ENCODE results near the gene DNAJC4. TPM values are rescaled to one million over a fixed set of nuclear protein-coding genes. Genes with fewer than 3 reads are reported as not detected.

Gene DNAJC4
- total RNA-seq, 2 experiments from 2014 or later: 14.1 to 42.4 TPM

DNA sequence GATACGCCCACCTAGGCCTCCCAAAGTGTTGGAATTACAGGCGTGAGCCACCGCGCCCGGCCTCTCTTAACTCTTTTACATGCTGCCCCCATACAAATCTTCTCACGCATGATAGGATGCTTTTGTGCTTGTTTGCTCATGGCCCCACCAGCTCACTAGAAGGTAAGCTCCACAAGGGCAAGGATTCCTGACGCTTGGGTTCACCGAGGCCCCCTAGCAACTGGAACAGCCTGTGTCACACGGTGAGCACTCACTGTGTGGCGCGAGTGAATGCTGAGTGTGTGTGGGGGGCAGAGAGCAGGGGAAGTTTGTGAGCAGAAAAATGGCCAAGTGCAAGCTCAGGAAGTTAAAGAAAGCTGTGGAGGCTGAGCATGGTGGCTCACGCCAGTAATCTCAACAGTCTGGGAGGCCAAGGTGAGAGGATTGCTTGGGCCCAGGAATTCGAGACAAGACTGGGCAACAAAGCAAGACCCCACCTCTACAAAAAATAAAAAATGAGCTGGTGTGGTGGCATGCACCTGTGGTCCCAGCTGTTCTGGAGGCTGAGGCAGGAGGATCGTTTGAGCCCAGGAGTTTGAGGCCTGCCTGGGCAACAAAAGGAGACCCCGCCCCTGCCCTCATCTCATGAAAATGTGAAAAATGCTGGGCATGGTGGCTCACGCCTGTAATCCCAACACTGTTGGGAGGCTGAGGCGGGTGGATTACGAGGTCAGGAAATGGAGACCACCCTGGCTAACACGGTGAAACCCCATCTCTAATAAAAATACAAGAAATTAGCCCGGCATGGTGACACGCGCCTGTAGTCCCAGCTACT is 51.8 kb downstream of the DNAJC4 start:
- TF ChIP-seq EZH2phosphoT487 (IDR thresholded peaks at IDR 0.05; ENCODE audit: borderline replicate concordance, low read depth, low read length): no peak
- TF ChIP-seq, protein P1, sequence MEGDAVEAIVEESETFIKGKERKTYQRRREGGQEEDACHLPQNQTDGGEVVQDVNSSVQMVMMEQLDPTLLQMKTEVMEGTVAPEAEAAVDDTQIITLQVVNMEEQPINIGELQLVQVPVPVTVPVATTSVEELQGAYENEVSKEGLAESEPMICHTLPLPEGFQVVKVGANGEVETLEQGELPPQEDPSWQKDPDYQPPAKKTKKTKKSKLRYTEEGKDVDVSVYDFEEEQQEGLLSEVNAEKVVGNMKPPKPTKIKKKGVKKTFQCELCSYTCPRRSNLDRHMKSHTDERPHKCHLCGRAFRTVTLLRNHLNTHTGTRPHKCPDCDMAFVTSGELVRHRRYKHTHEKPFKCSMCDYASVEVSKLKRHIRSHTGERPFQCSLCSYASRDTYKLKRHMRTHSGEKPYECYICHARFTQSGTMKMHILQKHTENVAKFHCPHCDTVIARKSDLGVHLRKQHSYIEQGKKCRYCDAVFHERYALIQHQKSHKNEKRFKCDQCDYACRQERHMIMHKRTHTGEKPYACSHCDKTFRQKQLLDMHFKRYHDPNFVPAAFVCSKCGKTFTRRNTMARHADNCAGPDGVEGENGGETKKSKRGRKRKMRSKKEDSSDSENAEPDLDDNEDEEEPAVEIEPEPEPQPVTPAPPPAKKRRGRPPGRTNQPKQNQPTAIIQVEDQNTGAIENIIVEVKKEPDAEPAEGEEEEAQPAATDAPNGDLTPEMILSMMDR (conservative IDR thresholded peaks at IDR 0.05; ENCODE audit: low read length): no peak
- peaks cover 6% of the 10 kb centered on the region for H3K36me3 ChIP-seq (ENCODE audit: insufficient read depth, low read length)
- H3K9me3 ChIP-seq (ENCODE audit: low read length): no peaks in the 10 kb centered on the region
- H3K79me2 ChIP-seq (ENCODE audit: insufficient read depth, low read depth, low read length): no peaks in the 10 kb centered on the region
- peaks cover 14% of the 10 kb centered on the region for H3K4me1 ChIP-seq (ENCODE audit: insufficient read depth, low read length, poor library complexity, severe bottlenecking)
- no peak for DNase-seq (ENCODE audit: low spot score)
- no peaks in the 10 kb centered on the region for H4K20me1 ChIP-seq (ENCODE audit: insufficient read depth, low read length)
- intact Hi-C loops (cut with micrococcal nuclease; ENCODE audit: unreplicated experiment): no loop called here
- H2AFZ ChIP-seq (ENCODE audit: low read length): no peak overlapping the region
- H3K9me2 ChIP-seq (ENCODE audit: insufficient read depth, low read length): no peaks in the 10 kb centered on the region
- BruUV-seq (replicated peaks): no TSS peak
- no peak overlapping the region for H3K4me3 ChIP-seq (ENCODE audit: low read depth, low read length, poor library complexity, severe bottlenecking)
- H3K4me2 ChIP-seq (ENCODE audit: low read length): no peak overlapping the region
- H3K27ac ChIP-seq (ENCODE audit: low read depth, low read length, poor library complexity, severe bottlenecking): no peak overlapping the region
- ChIA-PET POLR2A (interaction anchor here (2.6 kb wide), 1 partner anchor 75 kb away, joined by 8 read pairs; the partner anchor contains the start of gene FERMT3), CTCF (ENCODE audit: unreplicated experiment) (interaction anchor here (1.3 kb wide), 1 partner anchor 11 kb away, joined by 3 read pairs; no protein-coding TSS in a partner anchor)

DNA sequence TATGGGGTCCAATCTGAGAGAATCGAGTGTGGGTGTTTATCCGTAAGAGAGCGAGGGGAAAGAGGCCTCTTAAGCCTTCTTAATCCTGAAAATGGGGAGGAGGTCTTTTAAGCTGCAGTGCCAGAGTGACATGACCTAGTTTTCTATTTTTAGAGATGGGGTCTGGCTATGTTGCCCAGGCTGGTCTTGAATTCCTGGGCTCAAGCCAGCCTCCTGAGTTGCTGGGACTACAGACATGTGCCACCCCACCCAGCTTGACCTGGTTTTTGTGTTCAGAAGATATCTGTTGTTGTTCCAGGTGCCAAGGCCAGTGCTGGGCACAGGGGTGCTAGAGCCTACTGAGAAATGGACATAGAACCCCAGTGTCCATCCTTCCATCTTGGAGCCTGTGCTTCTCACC is 52.7 kb downstream of the DNAJC4 start:
- no TSS peak for BruUV-seq (replicated peaks)

More for the DNA sequence above, 52.7 kb downstream of the DNAJC4 start:
- ChIA-PET POLR2A (interaction anchor here (1.1 to 2.6 kb wide), 3 partner anchors 13 to 97 kb away, joined by 3 to 8 read pairs (median 5); partner anchors contain the start of genes FERMT3 and STIP1), CTCF (ENCODE audit: unreplicated experiment) (no interaction called here)
- no peak for DNase-seq (ENCODE audit: low spot score)
- H3K79me2 ChIP-seq (ENCODE audit: insufficient read depth, low read depth, low read length): no peaks in the 10 kb centered on the region
- no peak overlapping the region for H3K27ac ChIP-seq (ENCODE audit: low read depth, low read length, poor library complexity, severe bottlenecking)
- no peak overlapping the region for H3K4me3 ChIP-seq (ENCODE audit: low read depth, low read length, poor library complexity, severe bottlenecking)
- no peaks in the 10 kb centered on the region for H3K9me3 ChIP-seq (ENCODE audit: low read length)
- TF ChIP-seq, protein P1 (conservative IDR thresholded peaks at IDR 0.05; ENCODE audit: low read length): no peak
- TF ChIP-seq EZH2phosphoT487 (IDR thresholded peaks at IDR 0.05; ENCODE audit: borderline replicate concordance, low read depth, low read length): no peak
- intact Hi-C loops (cut with micrococcal nuclease; ENCODE audit: unreplicated experiment): no loop called here
- H3K36me3 ChIP-seq (ENCODE audit: insufficient read depth, low read length): peaks cover 5% of the 10 kb centered on the region; the same call in 1 of the 2 replicates
- H3K9me2 ChIP-seq (ENCODE audit: insufficient read depth, low read length): no peaks in the 10 kb centered on the region
- H2AFZ ChIP-seq (ENCODE audit: low read length): no peak overlapping the region
- H3K4me1 ChIP-seq (ENCODE audit: insufficient read depth, low read length, poor library complexity, severe bottlenecking): peaks cover 14% of the 10 kb centered on the region
- H4K20me1 ChIP-seq (ENCODE audit: insufficient read depth, low read length): no peaks in the 10 kb centered on the region
- H3K4me2 ChIP-seq (ENCODE audit: low read length): peak overlapping the region; percentile 20; the same call in 1 of the 2 replicates

Other genes with a start within 250 kb of the DNAJC4 start
- gene OTUB1, start 244.1 kb upstream of the DNAJC4 start, total RNA-seq (2014; rRNA removed; shearing (Covaris generic)): 51.9 and 72.4 TPM in 2 replicates
- 88.1 and 88.5 TPM in 2 replicates for gene OTUB1, start 244.1 kb upstream of the DNAJC4 start, total RNA-seq (2022)
- gene FLRT1, start 194.6 kb upstream of the DNAJC4 start, total RNA-seq (2014; rRNA removed; shearing (Covaris generic)): not detected in 2 replicates
- 0.11 TPM in 1 of 2 replicates, not detected in the other for gene FLRT1, start 194.6 kb upstream of the DNAJC4 start, total RNA-seq (2022)
- gene MACROD1, start 64.4 kb upstream of the DNAJC4 start, total RNA-seq (2014; rRNA removed; shearing (Covaris generic)): 24.8 and 25.4 TPM in 2 replicates
- 14.4 and 14.7 TPM in 2 replicates for gene MACROD1, start 64.4 kb upstream of the DNAJC4 start, total RNA-seq (2022)
- 271 and 309 TPM in 2 replicates for gene STIP1, start 44.4 kb upstream of the DNAJC4 start, total RNA-seq (2014; rRNA removed; shearing (Covaris generic))
- gene STIP1, start 44.4 kb upstream of the DNAJC4 start, total RNA-seq (2022): 186 and 240 TPM in 2 replicates
- 116 and 120 TPM in 2 replicates for gene FERMT3, start 23.8 kb upstream of the DNAJC4 start, total RNA-seq (2014; rRNA removed; shearing (Covaris generic))
- 167 and 201 TPM in 2 replicates for gene FERMT3, start 23.8 kb upstream of the DNAJC4 start, total RNA-seq (2022)
- 35.7 and 49.0 TPM in 2 replicates for gene TRPT1, start 4.4 kb upstream of the DNAJC4 start, total RNA-seq (2014; rRNA removed; shearing (Covaris generic))
- 40.1 and 40.6 TPM in 2 replicates for gene TRPT1, start 4.4 kb upstream of the DNAJC4 start, total RNA-seq (2022)
- 54.6 and 81.4 TPM in 2 replicates for gene NUDT22, start 4.3 kb upstream of the DNAJC4 start, total RNA-seq (2014; rRNA removed; shearing (Covaris generic))
- gene NUDT22, start 4.3 kb upstream of the DNAJC4 start, total RNA-seq (2022): 98.4 and 100 TPM in 2 replicates
- gene VEGFB, start 4.0 kb downstream of the DNAJC4 start, total RNA-seq (2014; rRNA removed; shearing (Covaris generic)): 35.3 and 46.3 TPM in 2 replicates
- 59.6 and 60.8 TPM in 2 replicates for gene VEGFB, start 4.0 kb downstream of the DNAJC4 start, total RNA-seq (2022)
- gene FKBP2, start 10.5 kb downstream of the DNAJC4 start, total RNA-seq (2014; rRNA removed; shearing (Covaris generic)): 57.3 and 70.6 TPM in 2 replicates
- gene FKBP2, start 10.5 kb downstream of the DNAJC4 start, total RNA-seq (2022): 39.7 and 45.5 TPM in 2 replicates
- 198 and 219 TPM in 2 replicates for gene PPP1R14B, start 16.4 kb downstream of the DNAJC4 start, total RNA-seq (2014; rRNA removed; shearing (Covaris generic))
- 207 and 223 TPM in 2 replicates for gene PPP1R14B, start 16.4 kb downstream of the DNAJC4 start, total RNA-seq (2022)
- gene PLCB3, start 21.0 kb downstream of the DNAJC4 start, total RNA-seq (2014; rRNA removed; shearing (Covaris generic)): 7.6 and 8.6 TPM in 2 replicates
- 10.3 and 12.4 TPM in 2 replicates for gene PLCB3, start 21.0 kb downstream of the DNAJC4 start, total RNA-seq (2022)
- 43.3 and 74.2 TPM in 2 replicates for gene BAD, start 54.1 kb downstream of the DNAJC4 start, total RNA-seq (2014; rRNA removed; shearing (Covaris generic))
- 19.3 and 21.2 TPM in 2 replicates for gene BAD, start 54.1 kb downstream of the DNAJC4 start, total RNA-seq (2022)
- 18.3 and 19.5 TPM in 2 replicates for gene GPR137, start 55.3 kb downstream of the DNAJC4 start, total RNA-seq (2014; rRNA removed; shearing (Covaris generic))
- 49.6 and 52.3 TPM in 2 replicates for gene GPR137, start 55.3 kb downstream of the DNAJC4 start, total RNA-seq (2022)
- gene KCNK4, start 60.8 kb downstream of the DNAJC4 start, total RNA-seq (2014; rRNA removed; shearing (Covaris generic)): 0.95 TPM in 1 of 2 replicates, not detected in the other
- gene KCNK4, start 60.8 kb downstream of the DNAJC4 start, total RNA-seq (2022): 0.80 and 0.92 TPM in 2 replicates
- 0.38 and 3.2 TPM in 2 replicates for gene CATSPERZ, start 69.8 kb downstream of the DNAJC4 start, total RNA-seq (2014; rRNA removed; shearing (Covaris generic))
- 1.4 TPM in 1 of 2 replicates, not detected in the other for gene CATSPERZ, start 69.8 kb downstream of the DNAJC4 start, total RNA-seq (2022)
- 28.6 and 42.3 TPM in 2 replicates for gene ESRRA, start 75.0 kb downstream of the DNAJC4 start, total RNA-seq (2014; rRNA removed; shearing (Covaris generic))
- 44.9 and 57.8 TPM in 2 replicates for gene ESRRA, start 75.0 kb downstream of the DNAJC4 start, total RNA-seq (2022)
- 322 and 414 TPM in 2 replicates for gene TRMT112, start 87.0 kb downstream of the DNAJC4 start, total RNA-seq (2014; rRNA removed; shearing (Covaris generic))
- gene TRMT112, start 87.0 kb downstream of the DNAJC4 start, total RNA-seq (2022): 198 and 205 TPM in 2 replicates
- gene PRDX5, start 87.6 kb downstream of the DNAJC4 start, total RNA-seq (2014; rRNA removed; shearing (Covaris generic)): 177 and 200 TPM in 2 replicates
- 168 and 217 TPM in 2 replicates for gene PRDX5, start 87.6 kb downstream of the DNAJC4 start, total RNA-seq (2022)
- gene CCDC88B, start 109.7 kb downstream of the DNAJC4 start, total RNA-seq (2014; rRNA removed; shearing (Covaris generic)): 40.7 and 44.1 TPM in 2 replicates
- 61.5 and 67.2 TPM in 2 replicates for gene CCDC88B, start 109.7 kb downstream of the DNAJC4 start, total RNA-seq (2022)
- gene RPS6KA4, start 128.6 kb downstream of the DNAJC4 start, total RNA-seq (2014; rRNA removed; shearing (Covaris generic)): 9.0 and 16.7 TPM in 2 replicates
- 11.0 and 13.4 TPM in 2 replicates for gene RPS6KA4, start 128.6 kb downstream of the DNAJC4 start, total RNA-seq (2022)